GM18499 (cell line): ENCODE data around the gene HAUS8.

Experiments used
- ATAC-seq: cut with Tn5 transposase; IDR thresholded peaks from one replicate; pipeline ENCODE4 v1.9.1; 2021; ENCODE audit warnings: moderate number of reproducible peaks; ENCODE audit not compliant: insufficient read depth, unreplicated experiment

HAUS8 gene

DNA sequence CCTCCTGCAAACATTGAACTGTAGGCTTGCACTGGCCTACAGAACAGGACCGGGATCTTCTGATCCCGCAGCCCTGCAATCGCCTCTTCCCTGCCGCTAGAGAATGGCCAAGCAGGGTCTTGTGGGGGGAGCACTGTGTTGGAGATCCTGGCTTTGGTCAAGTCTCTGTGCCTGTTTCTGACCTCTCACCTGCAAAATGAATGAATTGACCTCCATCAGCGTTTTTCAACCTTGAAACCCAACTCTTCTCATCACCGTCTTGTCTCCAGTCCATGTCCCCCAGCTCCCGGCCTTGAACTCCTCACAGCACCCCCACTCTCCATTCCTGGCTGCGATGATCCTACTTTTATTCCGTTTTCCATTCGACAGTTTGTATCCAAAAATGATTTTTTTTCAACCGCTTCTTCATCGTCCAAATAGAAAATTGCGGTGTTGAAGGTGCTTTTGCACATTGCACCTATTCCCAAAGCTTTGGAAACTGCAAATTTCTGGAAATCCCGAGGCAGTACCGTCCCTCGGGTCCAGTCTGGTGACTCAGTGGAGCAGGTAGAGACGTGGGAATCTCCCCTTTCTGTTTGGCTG lies 2.3 kb upstream of the HAUS8 start:
- no peak for ATAC-seq

DNA sequence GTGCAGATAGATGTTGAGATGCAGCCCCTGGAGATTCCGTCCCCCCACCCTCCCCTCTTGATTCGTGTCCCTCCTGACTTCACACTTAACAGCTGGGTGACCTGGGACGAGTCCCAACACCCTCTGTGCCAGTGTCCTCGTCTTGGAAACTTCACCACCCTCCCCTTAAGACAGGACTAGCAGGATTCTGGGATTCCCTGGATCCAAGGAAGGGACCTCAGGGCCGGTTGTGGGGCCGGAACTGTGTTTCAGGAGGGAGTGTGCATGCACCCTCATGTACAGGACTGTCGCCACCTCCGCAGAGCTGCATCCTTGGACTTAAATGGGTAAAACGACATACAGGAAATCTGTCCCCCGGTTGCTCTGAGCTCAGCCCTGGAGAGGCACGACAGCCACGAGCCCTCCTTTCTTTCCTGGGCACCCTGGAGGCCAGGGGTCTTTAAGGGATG lies 1.3 kb upstream of the HAUS8 start:
- ATAC-seq, result no peak

DNA sequence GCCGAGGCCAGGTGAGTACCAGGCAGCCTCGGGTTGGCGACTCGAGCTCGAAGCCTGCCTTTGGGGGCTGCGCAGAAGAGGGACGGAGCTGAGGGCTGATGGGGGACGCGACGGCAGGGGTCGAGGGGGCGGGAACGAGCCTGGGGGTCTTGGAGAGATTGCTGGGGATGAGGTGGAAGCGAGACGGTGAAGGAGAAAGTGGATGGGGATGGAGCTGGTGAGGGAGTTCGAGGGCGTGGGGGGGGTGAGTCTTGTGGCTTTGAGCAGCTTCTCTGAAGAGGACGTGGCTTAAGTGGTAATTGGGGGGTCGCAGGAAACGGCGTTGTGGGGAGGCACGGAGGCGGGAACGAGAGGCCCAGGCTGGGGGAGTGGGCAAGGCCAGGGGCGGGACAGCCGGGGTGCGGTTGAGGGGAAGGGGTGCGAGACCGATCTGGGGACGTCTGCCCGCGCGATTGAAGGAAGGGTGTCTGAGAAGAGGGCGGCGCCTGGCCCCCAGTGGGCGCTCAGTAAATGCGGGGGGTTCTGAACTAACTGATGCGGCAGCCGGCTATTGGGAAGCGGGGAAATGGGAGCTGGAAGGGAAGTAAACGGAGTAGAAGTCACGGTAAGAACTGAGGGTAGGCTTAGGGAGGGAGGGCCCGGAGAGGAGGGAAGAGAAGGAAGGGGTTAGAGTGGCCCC lies 751 bp upstream of the HAUS8 start:
- no peak for ATAC-seq

DNA sequence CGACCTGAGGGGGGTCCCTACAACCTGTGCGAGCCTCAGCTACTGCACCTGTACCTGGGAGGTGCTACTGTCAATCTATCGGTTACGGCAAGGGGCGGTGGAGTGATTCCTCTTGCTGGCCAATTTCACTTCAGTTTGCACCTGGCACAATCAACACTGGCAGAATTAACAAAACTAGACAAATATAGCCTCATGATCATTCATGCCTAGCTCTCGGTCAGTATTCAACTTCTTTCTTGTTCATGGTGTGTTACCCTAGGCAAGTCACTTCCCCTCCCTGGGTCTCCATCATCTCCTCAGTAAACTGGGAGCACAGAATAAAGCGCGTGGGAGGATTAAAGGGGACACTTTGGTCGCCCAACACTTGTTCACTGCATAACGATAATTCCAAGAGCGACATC lies 618 bp downstream of the HAUS8 start:
- no peak for ATAC-seq

DNA sequence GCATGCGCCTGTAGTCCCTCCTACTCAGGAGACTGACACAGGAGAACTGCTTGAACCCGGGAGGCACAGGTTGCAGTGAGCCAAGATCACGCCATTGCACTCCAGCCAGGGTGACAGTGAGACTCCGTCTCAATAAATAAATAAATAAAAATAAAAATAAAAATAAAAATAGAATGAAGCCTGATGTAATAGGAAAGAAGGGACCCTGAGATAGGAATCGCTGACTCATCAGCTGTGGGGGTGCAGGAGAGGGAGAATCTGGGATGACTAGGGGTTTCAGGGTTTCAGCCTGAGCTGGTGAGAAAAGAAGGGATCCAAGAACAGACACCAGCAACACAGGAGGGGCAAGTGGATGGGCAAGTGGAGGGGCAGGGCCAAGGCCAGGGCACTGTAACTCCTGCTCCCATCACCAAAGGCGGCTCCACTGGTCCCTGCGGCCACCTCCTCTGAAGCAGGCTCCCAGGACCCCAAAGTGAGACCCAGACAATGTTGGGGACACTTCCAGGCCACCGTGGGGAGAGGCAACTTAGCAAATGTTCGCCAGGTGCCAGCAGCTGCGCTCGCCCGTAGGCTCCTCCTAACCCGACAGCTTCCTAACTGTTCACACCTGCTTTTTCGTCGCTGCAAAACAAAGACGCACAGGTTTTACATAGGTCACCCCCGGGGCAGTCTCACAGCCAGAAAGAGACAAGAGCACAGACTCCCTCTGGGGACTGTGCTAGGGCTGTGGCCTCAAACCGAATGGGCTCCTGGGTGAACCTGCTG lies 1.2 kb downstream of the HAUS8 start:
- no peak for ATAC-seq

DNA sequence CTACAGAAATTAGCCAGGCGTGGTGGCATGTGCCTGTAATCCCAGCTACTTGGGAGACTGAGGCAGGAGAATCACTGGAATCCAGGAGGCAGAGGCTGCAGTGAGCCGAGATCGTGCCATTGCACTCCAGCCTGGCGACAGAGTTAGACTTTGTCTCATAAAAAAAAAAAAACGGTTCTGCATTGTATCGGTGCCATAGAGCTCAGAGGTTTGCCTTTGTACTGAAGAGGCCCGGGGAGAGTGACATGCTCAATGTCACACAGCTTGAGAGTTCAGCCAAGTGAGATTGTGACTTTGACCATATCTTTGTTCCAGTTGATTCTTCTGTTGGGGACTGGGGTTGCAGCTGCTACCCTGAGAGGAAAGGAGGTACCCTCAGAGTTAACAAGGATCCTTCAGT lies 4.3 kb downstream of the HAUS8 start:
- no peak for ATAC-seq

DNA sequence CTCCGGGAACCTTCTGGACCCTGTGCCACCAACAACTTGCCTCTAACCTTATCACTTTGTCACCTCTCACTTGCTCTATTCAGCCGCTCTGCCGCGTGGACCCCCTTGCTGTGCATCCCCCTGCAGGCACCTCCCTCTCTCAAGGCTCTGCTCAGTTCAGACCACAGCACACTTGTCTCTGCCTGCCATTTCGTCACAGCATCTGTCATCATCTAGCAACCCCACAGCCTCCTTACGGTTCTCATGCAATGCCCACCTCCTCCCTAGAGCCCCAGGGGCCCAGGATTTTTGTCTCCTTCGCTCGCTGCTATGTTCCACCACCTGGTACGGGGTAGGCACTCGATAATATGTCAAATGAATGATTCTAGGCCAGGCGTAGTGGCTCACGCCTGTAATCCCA lies 4.8 kb downstream of the HAUS8 start:
- ATAC-seq, result no peak

DNA sequence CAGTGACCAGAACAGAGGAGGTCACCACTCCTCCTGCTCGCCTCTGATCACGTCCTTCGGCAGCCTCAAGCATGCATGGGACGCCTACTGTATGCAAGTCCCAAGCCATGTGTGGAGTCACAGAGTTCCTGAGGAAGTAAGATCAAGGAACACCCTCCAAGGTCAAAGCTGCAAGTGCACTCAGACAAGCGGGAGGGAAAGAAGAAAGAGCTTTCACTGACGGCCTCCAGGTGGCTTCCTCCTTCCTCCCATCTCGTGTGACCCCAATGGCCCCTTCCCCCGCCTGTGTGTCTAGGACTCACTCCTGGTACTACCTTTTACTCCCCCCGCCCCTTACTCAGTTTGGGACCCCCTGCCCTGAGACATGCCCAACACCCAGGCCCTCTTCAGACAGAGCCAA lies 6.1 kb downstream of the HAUS8 start:
- ATAC-seq, result no peak

DNA sequence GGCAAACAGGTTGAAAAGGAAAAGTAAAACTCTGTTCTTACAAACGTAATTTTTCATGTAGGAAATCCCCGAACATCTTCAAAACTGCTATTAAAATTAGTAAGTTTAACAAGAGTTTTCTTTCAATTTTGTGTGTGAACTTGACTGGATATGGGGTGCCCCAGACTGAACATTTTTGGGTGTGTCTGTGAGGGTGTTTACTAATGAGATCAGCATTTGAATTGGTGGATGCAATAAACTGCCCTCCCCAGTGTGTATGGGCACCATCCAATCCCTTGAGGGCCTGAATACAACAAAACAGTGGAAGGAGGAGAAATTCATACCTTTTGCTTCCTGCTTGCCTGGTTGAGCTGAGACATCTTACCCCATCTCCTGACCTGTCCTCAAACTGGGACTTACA lies 11.8 kb downstream of the HAUS8 start:
- ATAC-seq, result no peak

DNA sequence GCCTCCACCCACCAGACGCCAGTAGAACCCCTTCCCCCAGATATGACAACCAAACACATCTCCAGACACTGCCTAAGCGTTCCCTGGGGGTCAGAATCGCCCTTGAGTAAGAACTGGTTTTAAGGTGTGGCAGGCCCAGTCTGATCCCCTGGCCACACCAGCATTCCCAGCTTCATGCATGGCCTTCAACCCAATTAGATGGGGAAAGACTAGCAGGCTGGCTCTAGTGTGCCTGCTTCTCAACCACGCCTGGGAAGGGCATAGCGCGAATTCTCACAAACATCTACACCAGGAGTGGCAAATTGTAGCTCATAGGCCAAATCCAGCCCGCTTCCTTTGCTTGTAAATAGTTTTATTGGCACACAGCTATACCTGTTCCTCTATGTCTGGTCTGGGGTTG lies 13.6 kb downstream of the HAUS8 start:
- ATAC-seq, result no peak

DNA sequence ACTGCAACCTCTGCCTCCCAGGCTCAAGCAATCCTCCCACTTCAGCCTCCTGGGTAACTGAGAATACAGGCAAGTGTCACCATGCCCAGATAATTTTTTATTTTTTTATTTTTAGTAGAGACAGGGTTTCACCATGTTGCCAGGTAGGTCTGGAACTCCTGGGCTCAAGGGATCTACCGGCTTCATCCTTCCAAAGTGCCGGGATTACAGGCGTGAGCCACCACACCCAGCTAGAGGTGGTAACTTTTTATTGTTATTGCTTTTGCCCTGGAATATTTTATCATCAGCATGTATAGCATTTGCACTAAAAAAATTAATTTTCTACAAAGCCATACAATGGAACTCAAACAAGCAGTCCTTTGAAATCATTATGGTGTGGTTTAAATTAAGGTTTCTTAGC lies 14.0 kb downstream of the HAUS8 start:
- no peak for ATAC-seq

DNA sequence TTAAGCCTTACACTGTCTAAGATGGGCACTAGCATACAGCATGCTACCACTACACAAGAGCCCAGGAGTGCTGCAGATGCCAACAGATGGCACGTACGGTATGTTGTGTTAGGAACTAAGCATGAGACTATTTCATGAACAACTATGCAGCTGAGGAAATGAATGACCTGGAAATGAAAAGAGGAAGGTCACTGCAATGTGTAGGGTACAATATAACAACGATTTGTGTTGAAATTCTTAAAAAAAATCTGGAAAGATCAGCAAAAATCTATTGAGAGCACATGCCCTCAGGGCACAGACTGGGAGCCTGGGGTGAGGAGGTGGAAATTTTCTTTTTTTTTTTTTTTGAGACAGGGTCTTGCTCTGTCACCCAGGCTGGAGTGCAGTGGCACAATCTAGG lies 14.4 kb downstream of the HAUS8 start:
- ATAC-seq, result no peak

DNA sequence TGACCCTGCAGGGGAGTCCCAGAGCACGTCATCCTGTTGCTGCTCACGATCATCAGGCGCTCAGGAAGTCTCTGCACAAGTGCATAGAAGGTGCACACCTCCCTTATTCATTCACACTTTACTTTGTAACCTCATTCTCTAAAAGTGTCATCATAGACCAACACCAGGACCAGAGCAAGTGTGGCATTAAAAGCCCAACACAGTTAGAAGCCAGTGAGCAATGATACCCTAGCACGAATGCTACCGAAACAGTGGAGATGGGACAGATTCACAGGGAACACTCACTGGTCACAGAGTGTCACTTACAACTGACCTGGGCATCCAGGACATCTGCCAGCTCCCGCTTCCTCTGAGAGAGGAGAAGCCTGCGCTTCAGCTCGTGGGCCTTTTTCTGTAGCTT lies 17.0 kb downstream of the HAUS8 start:
- ATAC-seq, result no peak

DNA sequence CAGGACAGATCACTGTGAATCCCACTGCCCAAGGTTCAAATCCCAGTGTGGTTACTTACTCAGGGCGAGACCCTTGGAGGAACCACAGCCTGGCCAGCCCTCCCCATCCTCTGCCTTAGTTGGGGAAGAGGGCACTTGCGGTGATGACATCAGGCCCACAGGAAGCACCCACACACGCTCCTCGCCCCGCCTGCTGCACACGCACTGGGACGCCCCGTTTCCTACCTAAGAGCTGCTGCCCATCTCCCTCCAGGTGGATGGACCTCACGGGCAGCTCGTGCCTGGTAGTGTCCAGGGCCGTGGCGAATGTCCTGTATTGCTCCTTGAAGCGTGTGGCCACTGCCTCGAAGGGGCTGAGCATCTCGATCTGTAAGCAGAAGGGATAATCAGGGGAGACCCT lies 19.6 kb downstream of the HAUS8 start:
- no peak for ATAC-seq

DNA sequence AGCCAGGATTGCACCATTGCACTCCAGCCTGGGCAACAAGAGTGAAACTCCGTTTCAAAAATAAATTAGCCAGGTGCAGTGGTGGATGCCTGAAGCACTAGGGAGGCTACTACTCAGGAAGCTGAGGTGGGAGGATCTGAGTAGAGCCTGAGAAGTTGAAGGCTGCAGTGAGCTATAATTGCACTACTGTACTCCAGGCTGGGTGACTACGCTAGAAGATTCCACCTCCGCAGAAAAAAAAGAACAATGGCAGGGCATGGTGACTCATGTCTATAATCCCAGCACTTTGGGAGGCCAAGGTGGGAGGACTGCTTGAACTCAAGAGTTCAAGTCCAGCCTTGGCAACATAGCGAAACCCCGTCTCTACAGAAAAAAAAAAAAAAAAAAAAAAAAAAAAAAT lies 20.5 kb downstream of the HAUS8 start:
- no peak for ATAC-seq

DNA sequence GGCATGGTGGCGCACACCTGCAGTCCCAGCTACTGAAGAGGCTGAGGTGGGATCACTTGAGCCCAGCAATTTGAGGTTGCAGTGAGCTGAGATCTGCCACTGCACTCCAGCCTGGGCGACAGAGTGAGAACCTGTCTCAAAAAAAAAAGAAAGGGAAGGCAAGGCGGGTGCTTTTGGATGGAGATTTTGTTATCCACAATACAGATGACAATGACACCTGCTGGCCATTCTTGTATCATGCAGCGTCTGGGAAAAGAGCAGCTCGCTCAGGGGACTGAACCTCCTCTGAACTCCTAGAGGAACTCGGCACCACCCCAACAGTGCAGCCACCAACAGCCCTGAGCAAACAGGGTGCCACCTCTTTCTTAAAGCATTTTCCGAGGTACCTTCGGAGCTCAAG lies 22.8 kb downstream of the HAUS8 start:
- ATAC-seq, result no peak

DNA sequence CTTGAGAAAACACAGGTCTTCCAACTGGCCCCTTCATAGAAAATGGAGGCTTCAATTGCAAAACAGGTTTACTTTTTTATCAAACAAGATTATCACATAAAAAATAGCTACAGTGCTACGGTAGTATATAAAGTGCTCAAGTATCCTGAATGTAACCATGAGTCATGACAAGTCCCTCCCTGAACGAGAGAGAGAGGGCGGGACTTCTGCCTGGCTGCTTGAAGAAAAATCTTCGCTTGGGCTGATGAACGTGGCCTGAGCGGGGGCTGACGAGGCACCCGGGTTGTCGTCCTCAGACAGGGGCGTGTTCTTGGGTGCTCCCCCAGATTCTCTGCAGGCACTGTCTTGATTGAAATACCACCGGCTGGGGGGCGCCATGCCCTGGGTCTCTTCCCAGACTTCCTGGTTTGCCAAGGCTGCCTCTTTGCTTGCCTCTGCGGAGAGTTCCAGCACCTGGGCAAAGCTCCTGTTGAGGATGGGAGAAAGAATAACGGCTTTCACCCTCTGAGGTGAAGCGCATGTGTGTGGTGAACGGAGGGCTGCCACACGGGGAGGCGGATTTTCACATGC lies 25.5 kb downstream of the HAUS8 start:
- ATAC-seq, result no peak

DNA sequence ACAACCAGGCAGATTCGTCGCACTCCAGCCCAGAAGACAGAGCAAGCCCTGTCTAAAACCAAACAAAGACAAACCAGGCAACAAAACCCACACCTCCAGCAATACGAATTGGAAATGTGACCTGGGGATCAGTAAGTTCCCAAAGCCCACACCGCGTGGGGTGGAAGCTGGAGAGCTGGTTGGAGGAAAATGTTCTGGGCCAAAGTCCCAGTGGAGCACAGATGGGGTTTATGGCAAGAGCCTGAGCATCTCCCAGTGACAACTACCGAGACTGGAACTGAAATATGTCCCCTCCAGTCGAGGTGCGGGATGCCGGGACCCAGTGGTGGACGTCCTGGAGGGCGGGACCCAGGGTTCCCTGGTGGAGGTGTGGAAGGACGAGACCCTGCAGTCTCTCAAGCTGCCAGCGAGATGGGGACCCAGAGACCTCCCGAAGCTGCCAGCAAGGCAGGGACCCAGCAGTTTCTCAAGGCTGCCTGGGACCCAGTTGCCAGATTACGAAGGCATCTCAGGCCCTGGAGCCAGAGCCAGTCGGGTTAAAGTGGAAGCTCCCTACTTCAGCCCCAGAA lies 26.3 kb downstream of the HAUS8 start:
- ATAC-seq, result no peak

DNA sequence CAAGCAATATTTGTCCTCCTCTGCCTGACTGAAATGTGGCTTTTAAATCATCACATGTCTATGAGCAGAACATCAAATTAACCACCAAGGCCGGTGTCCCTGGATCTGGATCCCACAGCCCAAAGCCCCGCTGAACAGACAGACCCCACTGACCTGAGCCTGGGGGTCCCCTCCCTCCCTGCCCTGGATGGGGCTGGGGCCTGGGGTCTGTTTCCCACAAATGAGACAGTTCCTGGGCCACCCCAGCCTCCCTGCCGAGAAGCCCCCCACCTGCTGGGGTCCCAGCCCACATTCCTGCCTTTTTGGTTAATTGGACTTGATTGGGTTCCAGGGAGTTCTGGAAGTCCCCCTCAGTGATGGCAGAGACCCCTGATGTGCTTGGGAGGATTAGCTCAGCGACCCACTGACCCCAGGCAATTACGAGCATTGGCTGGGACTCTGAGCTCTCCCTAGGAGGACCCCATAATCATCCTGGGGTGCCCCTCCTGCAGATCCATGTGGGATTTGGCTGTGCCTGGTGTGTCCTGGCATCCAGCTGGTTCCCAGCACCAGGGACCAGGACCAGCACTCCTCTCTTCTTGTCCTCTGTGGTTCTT lies 29.2 kb downstream of the HAUS8 start:
- no peak for ATAC-seq

DNA sequence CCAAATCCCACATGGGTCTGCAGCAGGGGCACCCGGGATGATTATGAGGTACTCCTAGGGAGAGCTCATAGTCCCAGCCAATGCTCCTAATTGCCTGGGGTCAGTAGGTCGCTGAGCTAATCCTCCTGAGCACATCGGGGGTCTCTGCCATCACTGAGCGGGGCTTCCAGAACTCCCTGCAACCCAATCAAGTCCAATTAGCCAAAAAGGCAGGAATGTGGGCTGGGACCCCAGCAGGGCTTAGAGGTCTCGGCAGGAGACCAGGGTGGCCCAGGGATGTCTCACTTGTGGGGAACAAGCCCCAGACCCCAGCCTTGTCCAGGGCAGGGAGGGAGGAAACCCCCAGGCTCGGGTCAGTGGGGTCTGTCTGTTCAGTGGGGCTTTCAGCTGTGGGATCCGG lies 31.5 kb downstream of the HAUS8 start:
- ATAC-seq, result no peak

DNA sequence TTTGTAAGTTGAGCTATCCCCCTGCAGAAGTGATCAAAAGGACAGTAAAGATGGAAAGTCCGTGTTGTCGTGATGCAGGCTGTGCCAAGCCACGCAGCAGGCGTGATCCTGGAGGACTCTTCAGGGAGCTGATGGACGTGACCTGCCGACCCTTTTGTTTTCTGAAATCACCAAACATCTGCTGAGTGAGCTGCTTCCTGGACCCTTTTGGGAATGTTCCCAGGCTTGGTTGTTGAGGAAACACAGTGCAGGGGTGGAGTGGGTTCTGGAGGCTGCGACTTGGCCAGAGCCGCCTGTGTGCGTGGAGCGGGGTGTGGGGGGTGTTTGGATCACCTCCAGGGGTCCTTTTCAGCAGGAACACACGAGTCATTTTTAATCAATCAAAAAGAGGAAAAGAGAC lies 33.3 kb downstream of the HAUS8 start:
- ATAC-seq, result no peak
